Activated CD4-positive, alpha-beta T cell treated with anti-CD3 and anti-CD28 coated beads, Interleukin-2, amount 50 U/mL, for 48 hours (primary cell): ENCODE results near the gene PFKFB2.

ENCODE experiments used
- DNase-seq, 2 experiments: peaks; one replicate each; pipeline ENCODE4 v3.0.0-alpha.2; 2020

Gene PFKFB2

DNA sequence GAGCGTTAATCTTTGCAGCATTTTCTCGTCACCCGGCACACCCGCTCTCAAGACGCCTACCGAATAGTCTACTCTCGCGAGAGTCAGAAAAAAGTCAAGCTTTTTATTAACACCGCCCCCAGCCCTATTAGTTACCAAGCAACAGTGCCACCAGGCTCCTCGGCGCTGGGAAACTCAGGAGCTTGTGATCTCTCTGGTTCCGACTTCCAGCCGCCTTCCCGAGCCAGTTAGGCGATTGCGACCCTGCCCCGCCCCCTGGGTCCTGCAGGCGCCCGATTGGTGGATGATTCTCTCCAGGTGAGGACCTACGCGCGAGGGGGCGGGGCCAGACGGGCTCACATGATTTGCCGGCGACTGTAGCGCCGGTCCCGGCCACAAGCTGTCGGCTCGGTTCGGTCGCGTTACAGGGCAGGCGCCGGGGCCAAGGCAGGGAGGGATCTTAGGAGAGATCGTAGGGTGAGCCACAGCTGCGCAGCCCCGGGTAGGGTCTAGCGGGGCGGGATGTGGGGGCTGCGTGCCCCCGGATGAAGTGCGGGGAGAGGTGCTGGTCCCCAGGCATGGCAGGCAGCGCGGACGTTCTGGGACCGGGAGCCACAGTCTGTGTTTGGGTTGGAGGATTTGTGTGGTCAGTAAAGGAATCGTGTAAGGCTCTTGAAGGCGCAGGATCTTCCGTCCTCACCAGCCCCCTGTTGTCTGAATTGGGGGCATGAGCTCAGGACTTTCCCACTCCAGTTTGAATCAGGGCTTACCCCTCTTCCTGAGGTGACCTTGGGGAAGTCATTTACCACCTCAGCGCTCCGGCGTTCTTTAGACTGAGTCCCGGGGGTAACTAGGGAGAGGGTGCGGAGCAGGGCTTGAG, at the start of gene PFKFB2:
TSS of gene PFKFB2 (plus strand) at position 365 of the 859 bp plus-strand sequence. CDS start 1,443 bp downstream, outside the sequence.
- peak; percentile 96 to 97 for DNase-seq

DNA sequence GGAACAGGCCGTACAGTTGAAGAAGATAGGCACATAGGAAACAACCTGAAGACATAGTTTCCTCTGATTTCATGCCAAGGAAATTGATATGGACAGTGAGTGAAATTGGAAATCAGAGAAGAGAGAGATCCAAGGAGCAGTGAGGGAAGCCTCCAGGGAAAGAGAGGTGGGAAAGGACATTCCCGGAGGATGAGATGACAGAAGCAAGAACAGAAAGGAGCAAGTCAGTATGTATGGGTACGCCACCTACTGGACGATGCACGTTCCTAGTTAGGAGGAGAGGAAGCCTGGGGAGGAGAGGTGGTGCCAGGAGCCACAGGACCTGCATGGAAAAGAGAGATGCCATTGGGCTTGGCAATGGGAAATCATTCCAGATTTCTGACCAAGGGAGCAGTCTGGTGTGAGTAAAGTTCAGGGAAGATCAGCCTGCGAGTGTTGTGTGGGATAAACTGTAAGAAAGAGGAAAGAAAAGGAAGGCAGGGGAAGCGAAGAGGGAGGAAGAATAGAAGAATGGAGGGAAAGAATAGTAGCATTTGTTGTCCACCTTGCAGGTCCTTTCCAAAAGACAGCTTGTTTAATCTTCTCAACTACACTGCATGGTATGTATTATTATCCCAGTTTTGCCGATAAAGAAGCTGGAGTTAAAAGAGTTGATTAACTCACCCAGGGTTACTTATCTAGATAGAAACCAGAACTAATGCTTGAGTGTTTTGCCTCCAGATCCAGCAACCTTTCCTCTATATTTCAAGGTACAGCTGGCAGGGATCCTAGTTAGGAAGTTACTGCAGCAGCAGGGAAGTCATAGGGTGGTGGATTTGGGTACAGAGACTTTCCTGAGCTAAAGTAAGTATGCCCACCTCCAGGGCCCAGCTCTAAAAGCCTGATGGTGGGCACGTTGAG, 47.9 kb upstream of the PFKFB2 start:
- DNase-seq = peak; percentile 42 to 55

DNA sequence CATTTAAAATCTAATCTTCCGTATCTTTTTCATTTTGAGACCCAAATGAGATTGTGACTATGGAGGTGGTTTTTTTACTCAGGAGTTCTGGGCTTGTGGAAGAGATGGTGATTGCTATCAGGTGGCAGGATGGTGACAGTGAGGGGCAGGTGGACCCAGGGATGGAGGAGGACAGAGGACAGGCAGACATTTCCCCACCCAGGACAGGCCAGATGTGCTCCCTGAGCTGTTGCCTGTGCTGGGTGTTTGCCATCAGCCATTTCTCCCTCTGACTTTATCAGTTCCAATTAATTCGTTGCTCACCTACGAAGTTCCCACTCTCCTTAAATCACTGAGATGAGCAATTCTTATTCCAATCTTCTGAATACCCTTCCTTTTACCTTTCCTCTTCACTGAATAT, 47.0 kb upstream of the PFKFB2 start:
- DNase-seq = no peak

DNA sequence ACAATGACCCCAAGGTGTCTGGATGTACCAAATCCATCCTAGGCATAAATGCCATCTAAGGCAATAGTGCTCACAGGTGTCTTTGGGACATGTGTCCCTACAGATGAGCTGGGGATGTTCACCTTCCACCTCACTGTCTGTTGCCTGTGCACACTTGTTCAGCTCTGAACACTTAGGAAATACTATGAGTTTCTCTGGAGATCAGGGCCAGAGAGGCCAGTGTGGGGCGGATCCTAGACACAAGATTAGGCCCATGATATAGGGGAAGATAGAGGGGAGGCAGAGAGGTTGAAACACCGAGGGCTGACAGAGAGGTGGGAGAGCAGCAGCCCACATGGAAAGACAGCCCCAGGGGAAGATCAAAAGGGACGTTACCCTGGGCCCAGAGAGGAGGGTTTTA, 46.2 kb upstream of the PFKFB2 start:
- DNase-seq = no peak

DNA sequence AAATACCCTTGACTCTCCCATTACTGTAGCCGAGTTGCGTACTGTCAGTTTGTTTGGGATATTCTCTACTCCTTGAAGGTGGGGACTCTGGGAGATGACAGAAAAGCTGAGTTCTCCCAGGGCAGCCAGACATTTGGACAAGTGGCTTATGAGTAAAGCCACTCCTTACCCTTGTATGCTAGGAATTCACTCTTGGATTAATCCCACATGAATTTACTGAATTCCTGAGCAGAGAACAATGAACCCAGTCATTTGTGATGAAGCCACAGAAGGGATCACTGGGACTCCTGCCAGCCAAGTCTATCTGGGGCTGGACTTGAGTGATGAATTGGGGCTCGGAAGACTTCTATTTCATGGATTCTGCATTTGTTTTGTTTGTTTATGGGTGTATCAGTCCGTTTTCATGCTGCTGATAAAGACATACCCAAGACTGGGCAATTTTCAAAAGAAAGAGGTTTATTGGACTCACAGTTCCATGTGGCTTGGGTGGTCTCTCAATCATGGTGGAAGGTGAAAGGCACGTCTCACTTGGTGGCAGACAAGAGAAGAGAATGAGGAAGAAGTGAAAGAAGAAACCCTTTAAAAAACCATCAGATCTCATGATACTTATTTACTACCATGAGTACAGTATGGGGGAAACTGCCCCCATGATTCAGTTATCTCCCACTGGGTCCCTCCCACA, 45.6 kb upstream of the PFKFB2 start:
- DNase-seq = no peak

GRCh38 chr1:207009182-207009850, 43.8 kb upstream of the PFKFB2 start:
- DNase-seq = no peak

- no peak for DNase-seq
Observed at GRCh38 chr1:207009945-207010344, 43.1 kb upstream of the PFKFB2 start.

DNA sequence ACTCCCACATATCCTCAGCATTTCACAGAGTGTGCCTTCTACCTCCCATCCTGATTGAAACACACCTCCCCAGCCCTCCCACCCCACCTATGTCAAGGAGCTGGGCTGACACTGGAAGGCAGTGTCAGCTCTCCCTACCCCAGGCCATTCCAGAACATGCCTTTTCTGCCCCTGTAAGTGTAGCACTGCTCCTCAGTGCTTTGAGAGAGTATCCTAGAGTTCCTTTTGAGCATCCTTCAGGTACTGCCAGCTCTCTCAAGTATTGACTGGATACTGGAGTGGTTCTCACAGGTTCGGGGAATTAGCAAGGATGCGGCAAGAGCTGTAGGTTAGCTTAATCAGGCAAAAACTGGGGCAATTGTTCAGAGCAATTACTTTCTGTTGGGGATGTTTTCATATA, 42.3 kb upstream of the PFKFB2 start:
- DNase-seq = no peak

- DNase-seq = no peak
Observed at GRCh38 chr1:207013321-207014085, 39.6 kb upstream of the PFKFB2 start.

DNA sequence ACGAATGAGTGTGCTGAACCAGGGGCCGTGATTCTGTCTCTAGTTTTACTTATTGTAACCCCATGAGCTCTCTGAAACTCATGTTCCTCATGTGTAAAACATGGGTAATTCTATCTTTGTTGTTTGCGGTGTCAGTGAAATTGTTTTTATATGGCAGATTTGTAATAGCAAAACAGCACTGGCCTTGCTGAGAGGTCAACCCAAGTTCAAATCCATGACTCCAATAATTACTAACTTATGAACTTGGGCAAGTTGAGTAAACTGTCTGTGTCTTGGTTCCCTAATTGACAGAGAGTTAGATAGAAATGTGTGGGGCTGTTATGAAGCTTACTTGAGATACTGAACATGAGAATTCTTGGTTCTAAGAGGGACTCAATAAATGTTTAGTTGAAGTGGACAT, 38.3 kb upstream of the PFKFB2 start:
- no peak for DNase-seq

DNA sequence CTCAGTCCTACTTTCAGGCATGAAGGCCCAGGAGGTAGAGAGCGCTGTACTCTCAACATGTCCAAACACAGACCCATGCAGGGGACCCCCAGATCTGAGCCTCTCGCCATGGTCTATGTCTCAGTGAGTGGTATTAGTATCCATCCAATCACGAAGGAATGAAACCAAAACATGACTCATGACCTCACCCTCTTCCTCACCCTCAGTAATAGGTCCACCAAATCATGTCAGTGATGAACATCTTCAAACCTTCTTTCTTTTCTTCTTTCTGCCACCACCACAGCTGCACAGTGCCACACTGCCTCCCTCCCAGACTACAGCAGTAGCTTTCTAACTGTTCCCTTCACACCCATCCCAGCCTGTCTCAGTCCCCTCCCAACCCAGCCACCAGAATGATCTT, 37.3 kb upstream of the PFKFB2 start:
- no peak for DNase-seq

DNA sequence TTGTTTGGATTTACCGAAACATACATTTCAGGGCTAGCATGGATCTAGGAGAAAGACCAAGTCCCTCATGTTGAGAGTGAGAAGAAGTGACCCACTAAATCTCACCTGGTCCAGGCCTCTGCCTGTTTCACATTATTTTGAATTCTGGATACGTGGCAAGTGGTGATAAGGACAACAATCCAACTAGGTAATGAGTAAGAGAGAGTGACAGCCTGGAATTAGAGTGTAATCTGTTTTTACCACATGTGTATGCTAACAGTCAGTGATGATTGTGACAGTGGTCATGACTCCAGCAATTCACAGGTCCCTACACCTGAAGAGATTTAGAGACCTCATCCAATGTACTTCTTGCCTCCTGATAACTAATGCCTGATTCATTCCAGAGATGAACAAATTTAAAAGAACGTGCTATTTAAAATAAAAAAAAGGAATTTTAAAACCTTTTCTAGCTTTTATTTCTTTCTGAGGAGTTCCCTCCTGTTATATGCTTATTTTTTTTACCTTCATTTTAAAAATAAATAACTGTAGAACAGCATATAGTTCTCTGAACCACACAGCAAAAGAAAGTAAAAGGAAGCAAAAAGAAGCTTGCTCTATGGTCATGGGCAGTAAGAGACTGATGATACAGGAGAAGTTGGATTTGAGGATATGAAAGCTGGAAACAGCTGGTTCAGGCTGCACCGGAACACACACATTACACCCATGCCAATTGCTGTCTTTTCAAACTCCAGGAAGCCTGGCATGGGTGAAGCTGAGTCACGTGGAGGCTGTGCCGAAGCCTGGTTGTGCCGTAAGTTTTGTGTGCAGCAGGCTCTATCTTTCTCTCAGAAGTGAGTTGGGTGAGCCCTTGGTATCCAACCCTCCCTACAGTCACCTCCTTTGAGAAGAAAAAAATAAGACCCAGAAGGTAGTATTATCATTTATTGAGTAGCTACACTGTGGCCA, 35.2 kb upstream of the PFKFB2 start:
- DNase-seq = no peak

GRCh38 chr1:207018707-207019106, 34.4 kb upstream of the PFKFB2 start:
- no peak for DNase-seq

DNA sequence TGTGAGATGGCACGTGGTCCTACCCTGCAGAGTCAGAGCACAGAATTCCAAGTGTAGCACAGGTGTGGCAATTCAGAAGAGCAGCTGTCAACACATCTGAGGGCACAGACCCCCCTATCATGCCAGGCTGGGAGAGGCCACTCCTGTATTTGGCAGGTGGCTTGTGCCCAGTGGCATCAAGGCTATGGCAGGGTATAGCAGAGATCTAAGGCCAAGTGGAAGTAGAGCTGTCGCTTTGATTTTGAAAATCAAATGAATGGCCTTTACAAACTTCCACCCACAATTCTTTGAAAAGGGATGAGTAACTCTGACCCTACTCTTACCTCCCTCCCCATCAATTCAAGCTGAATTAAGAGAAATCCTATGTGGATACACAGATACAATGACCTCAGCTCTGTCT, 33.9 kb upstream of the PFKFB2 start:
- DNase-seq = no peak

GRCh38 chr1:207019661-207020060, 33.4 kb upstream of the PFKFB2 start:
- DNase-seq = no peak

DNA sequence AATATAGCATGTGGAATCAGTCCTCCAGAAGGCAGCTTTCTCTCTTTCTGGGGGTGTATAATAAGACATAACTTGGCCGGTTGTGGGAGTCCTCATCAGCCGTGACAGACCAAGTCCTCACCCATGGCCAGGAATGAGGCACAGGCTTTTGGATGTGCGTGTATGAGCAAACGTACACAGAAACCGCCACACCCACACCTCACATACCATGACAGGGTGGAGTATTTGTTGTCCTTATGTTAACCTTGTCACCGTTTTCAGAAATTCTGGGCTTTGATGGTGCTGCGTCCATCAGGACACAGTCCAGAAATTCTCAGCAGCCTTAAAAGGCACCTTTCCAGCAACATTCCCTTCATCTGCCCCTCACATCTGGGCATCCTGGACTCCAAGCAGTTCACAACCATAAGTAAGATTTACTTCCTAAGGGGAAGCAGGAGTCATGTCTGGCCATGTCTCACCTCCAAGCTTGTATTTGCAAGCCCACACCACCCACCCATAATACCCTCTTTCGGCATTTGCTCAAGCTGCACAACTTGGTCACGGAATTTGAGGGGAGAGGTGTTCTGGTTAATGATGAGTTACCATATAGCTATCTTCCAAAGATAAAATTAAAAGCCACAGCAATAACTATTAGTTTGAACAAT, 32.9 kb upstream of the PFKFB2 start:
- DNase-seq = no peak

GRCh38 chr1:207020709-207021107, 32.4 kb upstream of the PFKFB2 start:
- no peak for DNase-seq

- DNase-seq = no peak
Observed at GRCh38 chr1:207021139-207021861, 31.8 kb upstream of the PFKFB2 start.

GRCh38 chr1:207021876-207022596, 31.0 kb upstream of the PFKFB2 start:
- DNase-seq = no peak
